Measurements from ENCODE around the gene CNN1. TPM values are rescaled to one million over a fixed set of nuclear protein-coding genes. Genes with fewer than 3 reads are reported as not detected.
"Not testable (repeated sequence)": the region's sequence is repeated elsewhere in the genome, so short reads cannot be mapped to it uniquely, and the experiment has no call there.

The CNN1 gene
- total RNA-seq, 1 donor from 2014 or later, result 10.8 TPM

- no peak for DNase-seq
Measured at GRCh38 chr19:11566164-11566563, 27.5 kb downstream of the CNN1 start.

- DNase-seq, result no peak
Measured at GRCh38 chr19:11570039-11570462, 31.4 kb downstream of the CNN1 start.

GRCh38 chr19:11573354-11573753 is 34.7 kb downstream of the CNN1 start:
- not testable (repeated sequence) for DNase-seq

- DNase-seq, result not testable (repeated sequence)
Measured at GRCh38 chr19:11573763-11574162, 35.1 kb downstream of the CNN1 start.

- DNase-seq, result no peak
Measured at GRCh38 chr19:11574689-11575088, 36.0 kb downstream of the CNN1 start.

- DNase-seq, result no peak
Measured at GRCh38 chr19:11576227-11576626, 37.6 kb downstream of the CNN1 start.

- DNase-seq, result no peak
Measured at GRCh38 chr19:11577451-11578257, 39.0 kb downstream of the CNN1 start, which contains the start of gene ACP5. Gene ACP5, minus strand, starts transcription at chr19:11577645. Its CDS starts 328 bp downstream, at chr19:11577317.

- no peak for DNase-seq
Measured at GRCh38 chr19:11578258-11579142, 39.8 kb downstream of the CNN1 start.

GRCh38 chr19:11580116-11580515 is 41.5 kb downstream of the CNN1 start:
- no peak for DNase-seq

GRCh38 chr19:11581740-11582139 is 43.1 kb downstream of the CNN1 start:
- no peak for DNase-seq

- DNase-seq, result no peak
Measured at GRCh38 chr19:11586331-11586730, 47.7 kb downstream of the CNN1 start.

GRCh38 chr19:11587302-11587974 is 48.8 kb downstream of the CNN1 start:
- peak; percentile 30 for DNase-seq

GRCh38 chr19:11587975-11588631 is 49.5 kb downstream of the CNN1 start:
- DNase-seq, result no peak

- no peak for DNase-seq
Measured at GRCh38 chr19:11594084-11594483, 55.4 kb downstream of the CNN1 start.

GRCh38 chr19:11596156-11596555 is 57.5 kb downstream of the CNN1 start:
- DNase-seq, result no peak

- DNase-seq, result peak; percentile 98
Measured at GRCh38 chr19:11597202-11598102, 58.8 kb downstream of the CNN1 start, which contains the start of gene ZNF627. Gene ZNF627, plus strand, starts transcription at chr19:11597483. Its CDS starts 145 bp downstream, at chr19:11597628.

- no peak for DNase-seq
Measured at GRCh38 chr19:11598103-11598483, 59.4 kb downstream of the CNN1 start.

GRCh38 chr19:11598746-11599145 is 60.1 kb downstream of the CNN1 start:
- no peak for DNase-seq

GRCh38 chr19:11599704-11600103 is 61.1 kb downstream of the CNN1 start:
- DNase-seq, result not testable (repeated sequence)

Measured in skin of body (tissue), 2 donors.